Kidney (tissue), 14 donors: ENCODE data around the gene GPR171. TPM values are rescaled to one million over a fixed set of nuclear protein-coding genes. Genes with fewer than 3 reads are reported as not detected.

Source experiments
- DNase-seq, 5 donors: peaks; one replicate each; pipeline ENCODE4 v3.0.0-alpha.2; 2013 to 2020
- FAIRE-seq: peaks from 2 replicates; lab custom pipeline; 2012; peaks lifted over from hg19 to GRCh38; lab: Jason Lieb, UNC
- H3K27ac ChIP-seq, 2 donors: one replicate each; pipeline ENCODE4 v1.7.0; 2013; ENCODE audit warnings: low read depth in 2 of 2, low read length in 2 of 2, inconsistent platforms in 1 of 2
- H3K27me3 ChIP-seq: one replicate; pipeline ENCODE4 v1.7.1; 2013; ENCODE audit warnings: low read length, inconsistent platforms; ENCODE audit not compliant: control insufficient read depth, insufficient read depth
- H3K36me3 ChIP-seq, 3 donors: one replicate each; pipeline versions ENCODE4 v1.7.0 to v1.7.1; 2013; ENCODE audit warnings: low read length in 3 of 3, control low read depth in 1 of 3, inconsistent platforms in 1 of 3; ENCODE audit not compliant: insufficient read depth in 3 of 3, control insufficient read depth in 2 of 3
- H3K4me1 ChIP-seq, 3 donors: one replicate each; pipeline versions ENCODE4 v1.7.0 to v1.7.1; 2013; ENCODE audit warnings: low read length in 3 of 3, inconsistent platforms in 1 of 3, low read depth in 1 of 3; ENCODE audit not compliant: control insufficient read depth in 2 of 3, insufficient read depth in 2 of 3
- H3K4me3 ChIP-seq, 3 donors: one replicate each; pipeline versions ENCODE4 v1.7.0 to v1.8.1; 2013; ENCODE audit warnings: low read length in 3 of 3, control low read depth in 1 of 3, inconsistent platforms in 1 of 3
- H3K9ac ChIP-seq, 3 donors: one replicate each; pipeline versions ENCODE4 v1.7.0 to v1.7.1; 2013; ENCODE audit warnings: low read length in 3 of 3, control low read depth in 1 of 3, inconsistent platforms in 1 of 3
- H3K9me3 ChIP-seq, 3 donors: one replicate each; pipeline versions ENCODE4 v1.7.0 to v1.7.1; 2013; ENCODE audit warnings: low read length in 3 of 3, control low read depth in 1 of 3, inconsistent platforms in 1 of 3; ENCODE audit not compliant: control insufficient read depth in 2 of 3, insufficient read depth in 1 of 3
- intact Hi-C: fragments of 100-400 bp; cut with DNase I; formaldehyde crosslinking; loops from one replicate; pipeline ENCODE4 v1.11.1; 2022
- polyA plus RNA-seq: library from polyadenylated mRNA; stranded (reverse); fragments of 350-450 nt; fragmentation: Illumina TruSeq; extraction: RNeasy Lipid Tissue Mini Kit (QIAGEN cat#74804); gene quantifications from one replicate; pipeline ENCODE4 v1.2.3, GENCODE V29; 2014; ENCODE audit warnings: low read depth, low replicate concordance; ENCODE audit not compliant: insufficient read depth
- total RNA-seq: library from RNA; stranded (reverse); fragmentation: NEBNext Ultra II Directional; extraction: Animal tissue kit (Norgen Biotek cat#: 25700); gene quantifications from one replicate; pipeline ENCODE4 v1.2.1, GENCODE V29; 2021
- TF ChIP-seq, protein P1 (sequence below): IDR thresholded peaks from 3 replicates; pipeline ENCODE4 v1.5.1; 2012; ENCODE audit warnings: mild to moderate bottlenecking, moderate library complexity, borderline replicate concordance; ENCODE audit not compliant: insufficient read depth; ENCODE audit errors: extremely low read depth
- donor health status: control.
- donor health status: control.
- donor health status: control.
- donor health status: control.
- donor health status: control.
- donor health status: DM: yes; HTN: yes; CAD: no.
- donor health status: Normal renal cell carcinoma (clear cell type).

Gene GPR171
- total and polyA plus RNA-seq, 2 donors from 2014 or later: 0.47 to 4.9 TPM

DNA sequence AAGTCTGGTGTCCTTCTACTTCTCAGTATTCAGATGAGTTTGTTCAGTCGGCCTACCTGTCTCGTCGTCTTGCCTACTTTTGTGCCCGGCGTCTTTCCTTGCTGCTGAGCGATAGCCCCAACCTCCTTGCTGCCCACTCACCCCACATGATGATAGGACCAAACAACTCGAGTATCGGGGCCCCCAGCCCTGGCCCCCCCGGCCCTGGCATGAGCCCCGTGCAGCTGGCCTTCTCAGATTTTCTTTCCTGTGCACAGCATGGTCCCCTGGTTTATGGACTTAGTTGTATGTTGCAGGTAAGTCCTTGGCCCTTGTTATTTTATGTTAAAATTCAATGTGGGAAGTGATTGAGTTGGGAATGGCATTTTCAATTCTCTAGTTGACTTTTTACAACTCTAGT lies 43.2 kb downstream of the GPR171 start:
- no peaks in the 10 kb centered on the region for H3K27me3 ChIP-seq
- TF ChIP-seq, protein P1, sequence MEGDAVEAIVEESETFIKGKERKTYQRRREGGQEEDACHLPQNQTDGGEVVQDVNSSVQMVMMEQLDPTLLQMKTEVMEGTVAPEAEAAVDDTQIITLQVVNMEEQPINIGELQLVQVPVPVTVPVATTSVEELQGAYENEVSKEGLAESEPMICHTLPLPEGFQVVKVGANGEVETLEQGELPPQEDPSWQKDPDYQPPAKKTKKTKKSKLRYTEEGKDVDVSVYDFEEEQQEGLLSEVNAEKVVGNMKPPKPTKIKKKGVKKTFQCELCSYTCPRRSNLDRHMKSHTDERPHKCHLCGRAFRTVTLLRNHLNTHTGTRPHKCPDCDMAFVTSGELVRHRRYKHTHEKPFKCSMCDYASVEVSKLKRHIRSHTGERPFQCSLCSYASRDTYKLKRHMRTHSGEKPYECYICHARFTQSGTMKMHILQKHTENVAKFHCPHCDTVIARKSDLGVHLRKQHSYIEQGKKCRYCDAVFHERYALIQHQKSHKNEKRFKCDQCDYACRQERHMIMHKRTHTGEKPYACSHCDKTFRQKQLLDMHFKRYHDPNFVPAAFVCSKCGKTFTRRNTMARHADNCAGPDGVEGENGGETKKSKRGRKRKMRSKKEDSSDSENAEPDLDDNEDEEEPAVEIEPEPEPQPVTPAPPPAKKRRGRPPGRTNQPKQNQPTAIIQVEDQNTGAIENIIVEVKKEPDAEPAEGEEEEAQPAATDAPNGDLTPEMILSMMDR: no peak
- H3K4me1 ChIP-seq: no peaks in the 10 kb centered on the region
- no peak overlapping the region for H3K4me3 ChIP-seq
- intact Hi-C loops: loop anchor here (10.0 kb wide), 1 partner anchor 435 kb away; no protein-coding TSS in a partner anchor
- no peaks in the 10 kb centered on the region for H3K36me3 ChIP-seq
- H3K27ac ChIP-seq: no peak overlapping the region
- FAIRE-seq: no peak
- DNase-seq: no peak
- no peaks in the 10 kb centered on the region for H3K9me3 ChIP-seq
- no peak overlapping the region for H3K9ac ChIP-seq

GRCh38 chr3:151156618-151157216 lies 46.3 kb downstream of the GPR171 start:
- no peak overlapping the region for H3K27ac ChIP-seq
- H3K36me3 ChIP-seq: no peaks in the 10 kb centered on the region
- no peak for FAIRE-seq
- no peaks in the 10 kb centered on the region for H3K4me1 ChIP-seq
- no peaks in the 10 kb centered on the region for H3K9me3 ChIP-seq
- intact Hi-C loops: loop anchor here (10.0 kb wide), 1 partner anchor 432 kb away; no protein-coding TSS in a partner anchor
- no peaks in the 10 kb centered on the region for H3K27me3 ChIP-seq
- peak in 2 of 5 donors; percentile 62 to 79 for DNase-seq
- no peak overlapping the region for H3K9ac ChIP-seq
- TF ChIP-seq, protein P1: peak; percentile 17
- H3K4me3 ChIP-seq: no peak overlapping the region

- H3K4me1 ChIP-seq: no peaks in the 10 kb centered on the region
- H3K9ac ChIP-seq: no peak overlapping the region
- H3K4me3 ChIP-seq: no peak overlapping the region
- FAIRE-seq (no peak), DNase-seq (no peak)
- H3K9me3 ChIP-seq: no peaks in the 10 kb centered on the region
- TF ChIP-seq, protein P1: no peak
- intact Hi-C loops: loop anchor here (10.0 kb wide), 1 partner anchor 431 kb away; no protein-coding TSS in a partner anchor
- H3K27me3 ChIP-seq: no peaks in the 10 kb centered on the region
- no peak overlapping the region for H3K27ac ChIP-seq
- no peaks in the 10 kb centered on the region for H3K36me3 ChIP-seq
These were observed 47.4 kb downstream of the GPR171 start for GRCh38 chr3:151155409-151156128.
